ENCODE measurements around the gene RFX2.

- no peak for TF ChIP-seq TBP (optimal IDR thresholded peaks at IDR 0.05; ENCODE audit: low read depth, low read length)
- no peak for TF ChIP-seq USF1 (CRISPR knock-in tag; IDR thresholded peaks at IDR 0.05)
- no peak for TF ChIP-seq CTCF (IDR thresholded peaks at IDR 0.05 in 2 of 3, conservative IDR thresholded peaks at IDR 0.05 in 1 of 3; ENCODE audit: insufficient read depth in 2 of 3, low read depth in 1 of 3, low read length in 3 of 3)
- no peak for TF ChIP-seq ZBTB7A (IDR thresholded peaks at IDR 0.05; ENCODE audit: borderline replicate concordance, control insufficient read depth, low read depth, low read length)
- no peak for TF ChIP-seq REST (IDR thresholded peaks at IDR 0.05; ENCODE audit: borderline replicate concordance)
- no peak for TF ChIP-seq REST (CRISPR knock-in tag; IDR thresholded peaks at IDR 0.05; ENCODE audit: low read depth)
Observed at GRCh38 chr19:5949792-5950305, 160.5 kb downstream of the RFX2 start.
